ENCODE results near the gene KIF1B. TPM values are rescaled to one million over a fixed set of nuclear protein-coding genes. Genes with fewer than 3 reads are reported as not detected.

Gene KIF1B
- total and polyA plus RNA-seq, 2 experiments from 2014 or later = 22.2 to 56.2 TPM

DNA sequence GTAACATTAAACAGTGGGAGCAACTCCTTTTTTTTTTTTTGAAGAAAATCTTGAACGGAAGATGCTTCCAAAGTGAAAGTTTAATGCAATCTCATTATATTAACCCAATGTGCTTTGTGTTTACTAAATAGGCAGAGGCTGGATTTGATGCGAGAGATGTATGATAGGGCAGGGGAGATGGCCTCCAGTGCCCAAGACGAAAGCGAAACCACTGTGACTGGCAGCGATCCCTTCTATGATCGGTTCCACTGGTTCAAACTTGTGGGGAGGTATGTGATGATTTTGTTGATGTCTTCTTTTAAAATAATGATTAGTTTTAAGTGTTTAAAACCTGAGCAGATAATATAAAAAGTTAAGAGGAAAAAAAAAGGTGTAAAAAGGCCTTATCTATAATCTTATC, 114.3 kb downstream of the KIF1B start:
- Histone ChIP-seq H3K27me3 (no peaks in the 10 kb centered on the region), H3K9me3 (ENCODE audit: low read depth) (no peaks in the 10 kb centered on the region), H3K27ac (no peak overlapping the region), H3K4me3 (no peak overlapping the region), H3K36me3 (peaks cover 24% of the 10 kb centered on the region), H3K4me1 (ENCODE audit: low read depth) (peaks cover 5% of the 10 kb centered on the region)
- TF ChIP-seq, protein P1, sequence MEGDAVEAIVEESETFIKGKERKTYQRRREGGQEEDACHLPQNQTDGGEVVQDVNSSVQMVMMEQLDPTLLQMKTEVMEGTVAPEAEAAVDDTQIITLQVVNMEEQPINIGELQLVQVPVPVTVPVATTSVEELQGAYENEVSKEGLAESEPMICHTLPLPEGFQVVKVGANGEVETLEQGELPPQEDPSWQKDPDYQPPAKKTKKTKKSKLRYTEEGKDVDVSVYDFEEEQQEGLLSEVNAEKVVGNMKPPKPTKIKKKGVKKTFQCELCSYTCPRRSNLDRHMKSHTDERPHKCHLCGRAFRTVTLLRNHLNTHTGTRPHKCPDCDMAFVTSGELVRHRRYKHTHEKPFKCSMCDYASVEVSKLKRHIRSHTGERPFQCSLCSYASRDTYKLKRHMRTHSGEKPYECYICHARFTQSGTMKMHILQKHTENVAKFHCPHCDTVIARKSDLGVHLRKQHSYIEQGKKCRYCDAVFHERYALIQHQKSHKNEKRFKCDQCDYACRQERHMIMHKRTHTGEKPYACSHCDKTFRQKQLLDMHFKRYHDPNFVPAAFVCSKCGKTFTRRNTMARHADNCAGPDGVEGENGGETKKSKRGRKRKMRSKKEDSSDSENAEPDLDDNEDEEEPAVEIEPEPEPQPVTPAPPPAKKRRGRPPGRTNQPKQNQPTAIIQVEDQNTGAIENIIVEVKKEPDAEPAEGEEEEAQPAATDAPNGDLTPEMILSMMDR (IDR thresholded peaks at IDR 0.05; ENCODE audit: low read depth, low read length) = no peak
- DNase-seq (ENCODE audit: low read depth in 1 of 2, low spot score in 1 of 2) = no peak

DNA sequence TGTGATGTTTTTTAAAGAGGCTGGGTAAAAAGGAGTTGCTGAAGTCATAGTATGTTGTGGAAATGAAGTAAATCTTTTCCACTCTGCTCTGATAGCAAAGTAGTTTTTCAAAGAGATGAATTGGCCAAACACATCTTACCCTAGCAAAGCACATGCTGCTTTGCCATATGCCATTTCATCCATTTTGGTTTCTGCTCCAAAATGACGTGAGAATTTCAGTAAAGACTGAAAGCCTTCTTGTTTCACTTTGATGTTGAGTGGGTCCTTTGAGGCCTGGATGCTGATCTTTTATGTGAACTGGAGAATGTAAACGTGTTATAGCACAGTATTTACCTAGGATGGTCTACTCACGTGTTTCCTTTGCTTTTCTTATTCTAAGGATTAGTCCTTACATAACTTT, 115.2 kb downstream of the KIF1B start:
- Histone ChIP-seq H3K27me3 (no peaks in the 10 kb centered on the region), H3K4me3 (no peak overlapping the region), H3K4me1 (ENCODE audit: low read depth) (no peaks in the 10 kb centered on the region), H3K9me3 (ENCODE audit: low read depth) (no peaks in the 10 kb centered on the region), H3K36me3 (peaks cover 28% of the 10 kb centered on the region), H3K27ac (no peak overlapping the region)
- no peak for DNase-seq (ENCODE audit: low read depth in 1 of 2, low spot score in 1 of 2)
- TF ChIP-seq, protein P1 (IDR thresholded peaks at IDR 0.05; ENCODE audit: low read depth, low read length) = no peak

- no peak for DNase-seq (ENCODE audit: low read depth in 1 of 2, low spot score in 1 of 2)
- Histone ChIP-seq H3K27ac (no peak overlapping the region), H3K4me3 (no peak overlapping the region), H3K4me1 (ENCODE audit: low read depth) (no peaks in the 10 kb centered on the region), H3K27me3 (no peaks in the 10 kb centered on the region), H3K36me3 (peaks cover 28% of the 10 kb centered on the region), H3K9me3 (ENCODE audit: low read depth) (no peaks in the 10 kb centered on the region)
- TF ChIP-seq, protein P1 (IDR thresholded peaks at IDR 0.05; ENCODE audit: low read depth, low read length) = no peak
Observed at GRCh38 chr1:10326251-10326650, 115.9 kb downstream of the KIF1B start.

DNA sequence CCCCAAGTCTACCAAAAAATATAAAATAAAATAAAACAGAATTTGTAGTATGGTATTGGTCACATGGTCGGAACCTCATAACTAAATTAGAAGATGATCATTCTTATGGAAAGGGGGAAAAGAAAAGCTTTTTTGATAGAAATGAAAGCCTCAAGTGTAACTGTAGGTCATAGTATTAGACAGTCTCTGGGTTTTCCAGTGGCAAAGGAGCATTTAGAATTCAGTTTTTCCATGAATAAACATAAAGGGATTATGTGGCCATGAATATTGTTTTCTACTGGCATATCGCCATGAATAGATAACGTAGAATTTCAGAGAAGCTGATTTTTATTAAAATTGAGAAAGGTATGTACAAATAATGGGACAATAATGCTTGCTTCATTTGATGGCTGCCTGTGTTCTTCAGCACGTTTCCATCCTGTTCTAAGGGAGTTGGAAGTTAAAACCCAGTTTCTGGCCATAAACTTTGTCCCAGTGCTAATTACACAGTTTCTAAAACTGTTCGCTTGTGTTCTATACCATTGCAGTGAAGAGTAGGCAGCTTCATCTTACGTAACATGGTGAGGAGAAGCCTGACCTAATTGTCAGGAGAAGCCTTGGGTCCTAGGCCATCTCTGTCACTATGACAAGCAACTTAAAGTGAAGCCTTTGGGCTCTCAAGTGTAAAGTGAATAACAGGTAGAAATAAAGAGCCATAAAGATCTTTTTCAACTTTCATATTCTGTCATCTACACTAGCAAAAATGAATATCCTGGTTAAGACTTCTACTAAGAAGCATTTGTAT, 118.0 kb downstream of the KIF1B start:
- Histone ChIP-seq H3K27ac (no peak overlapping the region), H3K36me3 (peaks cover 21% of the 10 kb centered on the region), H3K9me3 (ENCODE audit: low read depth) (no peaks in the 10 kb centered on the region), H3K4me3 (no peak overlapping the region), H3K4me1 (ENCODE audit: low read depth) (no peaks in the 10 kb centered on the region), H3K27me3 (no peaks in the 10 kb centered on the region)
- TF ChIP-seq, protein P1 (IDR thresholded peaks at IDR 0.05; ENCODE audit: low read depth, low read length) = no peak
- no peak for DNase-seq (ENCODE audit: low read depth in 1 of 2, low spot score in 1 of 2)

DNA sequence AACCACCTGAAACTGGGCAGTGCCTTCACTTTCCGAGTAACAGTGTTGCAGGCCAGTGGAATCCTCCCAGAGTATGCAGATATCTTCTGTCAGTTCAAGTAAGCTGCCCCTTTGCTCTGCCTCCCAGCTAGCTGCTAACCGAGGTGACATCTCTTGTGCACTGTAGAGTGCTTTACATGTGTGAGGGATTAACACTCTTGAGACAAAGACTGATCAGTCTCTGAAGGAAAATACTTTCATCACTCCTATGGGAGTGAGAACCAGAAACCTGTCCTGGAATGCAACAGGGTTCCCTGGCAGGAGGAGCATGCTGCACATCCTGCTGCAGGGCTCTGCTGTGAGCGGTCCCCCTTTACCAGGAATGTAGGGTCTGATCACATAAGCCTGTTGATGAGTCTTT, 127.1 kb downstream of the KIF1B start:
- Histone ChIP-seq H3K9me3 (ENCODE audit: low read depth) (no peaks in the 10 kb centered on the region), H3K27me3 (no peaks in the 10 kb centered on the region), H3K4me1 (ENCODE audit: low read depth) (peaks cover 4% of the 10 kb centered on the region), H3K27ac (peak overlapping the region; percentile 50), H3K4me3 (no peak overlapping the region), H3K36me3 (peaks cover 33% of the 10 kb centered on the region)
- TF ChIP-seq, protein P1 (IDR thresholded peaks at IDR 0.05; ENCODE audit: low read depth, low read length) = no peak
- no peak for DNase-seq (ENCODE audit: low read depth in 1 of 2, low spot score in 1 of 2)
